Measurements from ENCODE around the gene ARHGEF28. TPM values are rescaled to one million over a fixed set of nuclear protein-coding genes. Genes with fewer than 3 reads are reported as not detected.

Gene ARHGEF28
- total RNA-seq, 1 donor from 2014 or later = 8.5 TPM

GRCh38 chr5:73596705-73597328, 29.2 kb upstream of the ARHGEF28 start:
- Histone ChIP-seq H3K27ac (ENCODE audit: low read depth, low read length) (no peak overlapping the region), H4K20me1 (ENCODE audit: insufficient read depth, low read length) (no peaks in the 10 kb centered on the region), H3K4me1 (ENCODE audit: insufficient read depth, low read length) (peaks cover 7% of the 10 kb centered on the region), H3K9ac (ENCODE audit: low read length) (no peak overlapping the region), H3K27me3 (ENCODE audit: insufficient read depth, low read length) (no peaks in the 10 kb centered on the region), H2AFZ (ENCODE audit: low read depth, low read length) (no peak overlapping the region), H3K79me2 (ENCODE audit: insufficient read depth, low read length) (no peaks in the 10 kb centered on the region), H3K9me3 (ENCODE audit: insufficient read depth, low read depth, low read length) (no peaks in the 10 kb centered on the region), H3K4me2 (ENCODE audit: low read length) (no peak overlapping the region), H3K36me3 (ENCODE audit: insufficient read depth, low read length) (no peaks in the 10 kb centered on the region), H3K4me3 (ENCODE audit: insufficient read depth, low read depth, low read length) (no peak overlapping the region)
- Mint-ChIP-seq H3K36me3 (ENCODE audit: low read depth, unreplicated experiment) (no peaks in the 10 kb centered on the region), H3K27me3 (ENCODE audit: low read depth, unreplicated experiment) (no peaks in the 10 kb centered on the region), H3K4me3 (ENCODE audit: unreplicated experiment) (no peak overlapping the region), H3K9me3 (ENCODE audit: unreplicated experiment) (no peaks in the 10 kb centered on the region), H3K27ac (ENCODE audit: unreplicated experiment) (no peak overlapping the region), H3K4me1 (ENCODE audit: low read depth, unreplicated experiment) (peaks cover 5% of the 10 kb centered on the region)
- DNase-seq (ENCODE audit: low read depth) = peak; percentile 10
- no peak for FAIRE-seq
- peak; percentile 51 for TF ChIP-seq CTCF (IDR thresholded peaks at IDR 0.05; ENCODE audit: insufficient read depth, low read depth, low read length)
- TF ChIP-seq EZH2 (IDR thresholded peaks at IDR 0.05; ENCODE audit: insufficient read depth, low read length) = no peak

- Histone ChIP-seq H3K4me3 (ENCODE audit: insufficient read depth, low read depth, low read length) (no peak overlapping the region), H3K4me2 (ENCODE audit: low read length) (no peak overlapping the region), H2AFZ (ENCODE audit: low read depth, low read length) (no peak overlapping the region), H4K20me1 (ENCODE audit: insufficient read depth, low read length) (no peaks in the 10 kb centered on the region), H3K4me1 (ENCODE audit: insufficient read depth, low read length) (no peaks in the 10 kb centered on the region), H3K36me3 (ENCODE audit: insufficient read depth, low read length) (no peaks in the 10 kb centered on the region), H3K9me3 (ENCODE audit: insufficient read depth, low read depth, low read length) (no peaks in the 10 kb centered on the region), H3K27me3 (ENCODE audit: insufficient read depth, low read length) (no peaks in the 10 kb centered on the region), H3K27ac (ENCODE audit: low read depth, low read length) (no peak overlapping the region), H3K79me2 (ENCODE audit: insufficient read depth, low read length) (no peaks in the 10 kb centered on the region), H3K9ac (ENCODE audit: low read length) (no peak overlapping the region)
- TF ChIP-seq CTCF (IDR thresholded peaks at IDR 0.05; ENCODE audit: insufficient read depth, low read depth, low read length) (no peak), EZH2 (IDR thresholded peaks at IDR 0.05; ENCODE audit: insufficient read depth, low read length) (no peak)
- no peaks in the 10 kb centered on the region for H3K9me3 Mint-ChIP-seq (ENCODE audit: unreplicated experiment)
- FAIRE-seq = no peak
- no peaks in the 10 kb centered on the region for H3K27me3 Mint-ChIP-seq (ENCODE audit: low read depth, unreplicated experiment)
- DNase-seq (ENCODE audit: low read depth) = no peak
- H3K4me3 Mint-ChIP-seq (ENCODE audit: unreplicated experiment) = no peak overlapping the region
- no peaks in the 10 kb centered on the region for H3K36me3 Mint-ChIP-seq (ENCODE audit: low read depth, unreplicated experiment)
- H3K4me1 Mint-ChIP-seq (ENCODE audit: low read depth, unreplicated experiment) = no peaks in the 10 kb centered on the region
- no peak overlapping the region for H3K27ac Mint-ChIP-seq (ENCODE audit: unreplicated experiment)
Measured at GRCh38 chr5:73599380-73599779, 26.6 kb upstream of the ARHGEF28 start.

GRCh38 chr5:73603998-73604397, 22.0 kb upstream of the ARHGEF28 start:
- Mint-ChIP-seq H3K4me1 (ENCODE audit: low read depth, unreplicated experiment) (peaks cover 6% of the 10 kb centered on the region), H3K36me3 (ENCODE audit: low read depth, unreplicated experiment) (no peaks in the 10 kb centered on the region), H3K27me3 (ENCODE audit: low read depth, unreplicated experiment) (no peaks in the 10 kb centered on the region), H3K4me3 (ENCODE audit: unreplicated experiment) (no peak overlapping the region), H3K27ac (ENCODE audit: unreplicated experiment) (no peak overlapping the region), H3K9me3 (ENCODE audit: unreplicated experiment) (no peaks in the 10 kb centered on the region)
- Histone ChIP-seq H3K4me1 (ENCODE audit: insufficient read depth, low read length) (peaks cover 9% of the 10 kb centered on the region), H3K9me3 (ENCODE audit: insufficient read depth, low read depth, low read length) (no peaks in the 10 kb centered on the region), H3K36me3 (ENCODE audit: insufficient read depth, low read length) (no peaks in the 10 kb centered on the region), H4K20me1 (ENCODE audit: insufficient read depth, low read length) (no peaks in the 10 kb centered on the region), H3K4me2 (ENCODE audit: low read length) (no peak overlapping the region), H3K27ac (ENCODE audit: low read depth, low read length) (no peak overlapping the region), H2AFZ (ENCODE audit: low read depth, low read length) (no peak overlapping the region), H3K4me3 (ENCODE audit: insufficient read depth, low read depth, low read length) (no peak overlapping the region), H3K9ac (ENCODE audit: low read length) (no peak overlapping the region), H3K27me3 (ENCODE audit: insufficient read depth, low read length) (no peaks in the 10 kb centered on the region), H3K79me2 (ENCODE audit: insufficient read depth, low read length) (no peaks in the 10 kb centered on the region)
- TF ChIP-seq CTCF (IDR thresholded peaks at IDR 0.05; ENCODE audit: insufficient read depth, low read depth, low read length) = no peak
- TF ChIP-seq EZH2 (IDR thresholded peaks at IDR 0.05; ENCODE audit: insufficient read depth, low read length) = no peak
- no peak for FAIRE-seq
- no peak for DNase-seq (ENCODE audit: low read depth)
